ENCODE data around the gene USP4.

The USP4 gene

DNA sequence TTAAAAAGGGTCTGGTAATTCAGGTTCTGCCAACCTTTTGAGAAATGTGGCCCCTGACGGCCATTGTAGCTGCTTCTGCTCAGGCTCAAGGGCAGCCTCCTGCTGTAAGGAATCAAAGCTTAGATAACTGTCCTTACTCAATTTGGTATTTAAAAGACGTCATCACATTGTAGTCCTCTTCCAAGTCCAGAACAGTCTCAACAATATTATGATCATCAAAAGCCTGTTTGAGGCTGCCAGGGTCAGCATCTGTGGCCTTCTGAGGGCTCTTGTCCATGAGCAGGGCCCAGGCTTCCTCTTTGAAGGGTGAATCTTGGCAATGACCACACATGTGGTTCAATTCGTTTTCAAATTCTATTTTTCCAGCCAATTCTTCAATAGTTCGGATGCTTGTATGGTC, 68.8 kb downstream of the USP4 start:
- Histone ChIP-seq H3K79me2 (ENCODE audit: insufficient read depth, low read length) (no peaks in the 10 kb centered on the region), H3F3A (ENCODE audit: insufficient read depth, low read length) (no peaks in the 10 kb centered on the region), H4K20me1 (ENCODE audit: insufficient read depth, low read length) (no peaks in the 10 kb centered on the region), H2AFZ (ENCODE audit: low read length) (no peak overlapping the region), H3K4me2 (ENCODE audit: low read length) (no peak overlapping the region), H3K36me3 (ENCODE audit: insufficient read depth, low read length) (peaks cover 8% of the 10 kb centered on the region; the same call in 1 of the 2 replicates), H3K27ac (ENCODE audit: low read depth, low read length, poor library complexity, severe bottlenecking) (no peak overlapping the region), H3K9me3 (ENCODE audit: low read length) (no peaks in the 10 kb centered on the region), H3K4me3 (ENCODE audit: low read depth, low read length, poor library complexity, severe bottlenecking) (no peak overlapping the region), H3K9me2 (ENCODE audit: low read depth, low read length) (no peaks in the 10 kb centered on the region), H3K4me1 (ENCODE audit: insufficient read depth, low read length, severe bottlenecking) (peaks cover 2% of the 10 kb centered on the region), H3K27me3 (ENCODE audit: insufficient read depth, low read length) (no peaks in the 10 kb centered on the region), H3K9ac (ENCODE audit: low read length) (no peak overlapping the region)
- TF ChIP-seq CTCF (IDR thresholded peaks at IDR 0.05; ENCODE audit: low read length) (no peak), EZH2 (IDR thresholded peaks at IDR 0.05; ENCODE audit: borderline replicate concordance, low read length) (no peak)

DNA sequence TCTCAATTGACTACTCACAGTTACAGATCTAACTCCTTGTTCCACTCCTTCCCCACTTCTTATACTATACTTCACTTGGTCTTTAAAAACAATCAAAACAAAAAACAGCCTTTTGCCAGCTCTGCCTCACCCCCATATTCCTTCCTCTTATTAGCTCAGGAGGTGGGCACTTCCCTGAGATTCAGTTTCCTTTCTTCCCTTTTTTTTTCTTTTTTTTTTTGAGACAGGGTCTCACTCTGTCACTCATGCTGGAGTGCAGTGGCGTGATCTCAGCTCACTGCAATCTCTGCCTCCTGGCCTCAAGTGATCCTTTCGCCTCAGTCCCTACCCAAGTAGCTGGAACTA, 69.7 kb downstream of the USP4 start:
- Histone ChIP-seq H3K4me1 (ENCODE audit: insufficient read depth, low read length, severe bottlenecking) (no peaks in the 10 kb centered on the region), H3K4me2 (ENCODE audit: low read length) (no peak overlapping the region)

GRCh38 chr3:49269443-49270155, 70.3 kb downstream of the USP4 start:
- Histone ChIP-seq H3K27ac (ENCODE audit: low read depth, low read length, poor library complexity, severe bottlenecking) (no peak overlapping the region), H3K79me2 (ENCODE audit: insufficient read depth, low read length) (no peaks in the 10 kb centered on the region), H3K4me3 (ENCODE audit: low read depth, low read length, poor library complexity, severe bottlenecking) (no peak overlapping the region), H3K36me3 (ENCODE audit: insufficient read depth, low read length) (peaks cover 8% of the 10 kb centered on the region; the same call in 1 of the 2 replicates), H3K9me2 (ENCODE audit: low read depth, low read length) (no peaks in the 10 kb centered on the region), H3K9ac (ENCODE audit: low read length) (no peak overlapping the region), H3F3A (ENCODE audit: insufficient read depth, low read length) (no peaks in the 10 kb centered on the region), H3K27me3 (ENCODE audit: insufficient read depth, low read length) (no peaks in the 10 kb centered on the region), H4K20me1 (ENCODE audit: insufficient read depth, low read length) (no peaks in the 10 kb centered on the region), H2AFZ (ENCODE audit: low read length) (no peak overlapping the region), H3K9me3 (ENCODE audit: low read length) (no peaks in the 10 kb centered on the region), H3K4me2 (ENCODE audit: low read length) (no peak overlapping the region), H3K4me1 (ENCODE audit: insufficient read depth, low read length, severe bottlenecking) (no peaks in the 10 kb centered on the region)
- no peak for TF ChIP-seq EZH2 (IDR thresholded peaks at IDR 0.05; ENCODE audit: borderline replicate concordance, low read length)
- TF ChIP-seq CTCF (IDR thresholded peaks at IDR 0.05; ENCODE audit: low read length), result no peak

More for the DNA sequence above, 69.7 kb downstream of the USP4 start:
- no peaks in the 10 kb centered on the region for H4K20me1 ChIP-seq (ENCODE audit: insufficient read depth, low read length)
- H2AFZ ChIP-seq (ENCODE audit: low read length), result no peak overlapping the region
- no peaks in the 10 kb centered on the region for H3K9me2 ChIP-seq (ENCODE audit: low read depth, low read length)
- H3K36me3 ChIP-seq (ENCODE audit: insufficient read depth, low read length), result peaks cover 8% of the 10 kb centered on the region; the same call in 1 of the 2 replicates
- no peak overlapping the region for H3K9ac ChIP-seq (ENCODE audit: low read length)
- TF ChIP-seq CTCF (IDR thresholded peaks at IDR 0.05; ENCODE audit: low read length) (no peak), EZH2 (IDR thresholded peaks at IDR 0.05; ENCODE audit: borderline replicate concordance, low read length) (no peak)
- H3K27ac ChIP-seq (ENCODE audit: low read depth, low read length, poor library complexity, severe bottlenecking), result no peak overlapping the region
- no peaks in the 10 kb centered on the region for H3F3A ChIP-seq (ENCODE audit: insufficient read depth, low read length)
- no peaks in the 10 kb centered on the region for H3K27me3 ChIP-seq (ENCODE audit: insufficient read depth, low read length)
- no peaks in the 10 kb centered on the region for H3K79me2 ChIP-seq (ENCODE audit: insufficient read depth, low read length)
- H3K9me3 ChIP-seq (ENCODE audit: low read length), result no peaks in the 10 kb centered on the region
- no peak overlapping the region for H3K4me3 ChIP-seq (ENCODE audit: low read depth, low read length, poor library complexity, severe bottlenecking)
